HG03558 (cell line): ENCODE measurements around the gene SRRM5.
"Not testable (repeated sequence)": the region's sequence is repeated elsewhere in the genome, so short reads cannot be mapped to it uniquely, and the experiment has no call there.

Source experiments
- ATAC-seq: cut with Tn5 transposase; IDR thresholded peaks from one replicate; pipeline ENCODE4 v1.9.1; 2021; ENCODE audit warnings: moderate number of reproducible peaks; ENCODE audit not compliant: unreplicated experiment; ENCODE audit errors: extremely low read depth

The SRRM5 gene, protein sequence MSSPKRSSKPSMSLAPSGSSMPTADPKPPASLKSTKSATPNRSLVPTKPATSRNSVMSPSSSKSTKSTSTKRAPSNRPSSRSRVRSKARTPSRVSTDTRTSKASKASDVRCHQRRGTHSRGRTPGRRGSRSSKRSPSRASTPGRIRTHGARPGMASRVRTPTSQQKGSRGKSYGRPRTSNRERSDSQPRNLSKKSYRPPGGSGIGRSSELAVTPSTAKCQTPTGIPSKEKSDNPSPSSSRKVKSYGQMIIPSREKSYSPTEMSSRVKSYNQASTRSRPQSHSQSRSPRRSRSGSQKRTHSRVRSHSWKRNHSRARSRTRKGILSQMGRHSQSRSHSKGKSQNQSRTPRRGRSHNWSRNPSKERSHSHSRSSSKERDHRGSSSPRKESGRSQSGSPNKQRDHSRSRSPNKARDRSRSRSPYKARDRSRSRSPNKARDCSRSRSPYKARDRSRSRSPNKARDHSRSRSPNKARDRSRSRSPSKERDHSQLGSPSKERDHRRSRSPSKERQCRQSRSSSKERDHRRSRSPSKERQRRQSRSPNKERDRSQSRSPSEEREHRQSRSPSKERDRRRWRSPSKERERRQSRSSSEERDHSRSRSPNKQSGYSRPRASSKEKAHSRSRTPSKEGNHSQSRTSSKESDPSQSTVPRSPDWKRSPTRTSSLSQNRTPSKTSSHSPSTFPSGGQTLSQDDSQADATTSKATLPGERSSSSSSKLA

DNA sequence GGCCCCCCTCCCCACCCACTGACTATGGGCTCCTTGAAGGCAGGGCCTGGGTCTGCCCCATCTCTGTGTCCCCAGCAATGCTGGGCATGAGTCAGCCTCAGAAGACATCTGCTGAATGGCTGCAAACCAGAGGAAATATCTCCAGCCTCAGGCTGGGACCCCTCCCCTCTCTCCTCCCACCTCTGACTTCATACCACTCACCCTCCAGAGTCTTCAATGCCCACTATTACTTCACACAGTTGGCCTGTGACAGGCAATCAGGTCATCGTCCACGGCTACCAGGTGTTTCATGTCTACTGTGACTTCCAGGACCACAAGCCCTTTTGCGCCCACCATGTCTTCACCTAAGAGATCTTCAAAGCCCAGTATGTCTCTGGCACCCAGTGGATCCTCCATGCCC lies at the start of gene SRRM5:
Gene SRRM5, plus strand, starts transcription at position 301 of the 400 bp plus-strand sequence. Its CDS starts 34 bp downstream, at position 335.
- no peak for ATAC-seq

DNA sequence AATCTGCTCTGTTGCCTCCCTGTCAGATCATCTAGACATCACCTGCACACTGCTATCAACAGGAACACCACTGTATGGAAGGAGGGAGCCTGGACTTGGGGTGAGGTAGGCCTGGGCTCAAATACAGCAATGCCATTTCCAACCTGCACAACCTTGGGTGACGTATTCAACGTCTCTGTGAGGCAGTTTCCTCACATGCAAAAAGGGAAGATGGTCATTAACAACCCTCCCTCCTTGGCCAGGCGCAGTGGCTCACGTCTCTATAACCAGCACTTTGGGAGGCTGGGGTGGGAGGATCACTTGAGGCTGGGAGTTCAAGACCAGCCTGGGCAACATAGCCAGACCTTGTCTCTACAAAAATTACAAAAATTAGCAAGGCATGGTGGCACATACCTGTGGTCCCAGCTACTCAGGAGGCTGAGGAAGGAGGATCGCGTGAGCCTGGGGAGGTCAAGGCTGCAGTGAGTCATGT lies 49.6 kb upstream of the SRRM5 start:
- no peak for ATAC-seq

DNA sequence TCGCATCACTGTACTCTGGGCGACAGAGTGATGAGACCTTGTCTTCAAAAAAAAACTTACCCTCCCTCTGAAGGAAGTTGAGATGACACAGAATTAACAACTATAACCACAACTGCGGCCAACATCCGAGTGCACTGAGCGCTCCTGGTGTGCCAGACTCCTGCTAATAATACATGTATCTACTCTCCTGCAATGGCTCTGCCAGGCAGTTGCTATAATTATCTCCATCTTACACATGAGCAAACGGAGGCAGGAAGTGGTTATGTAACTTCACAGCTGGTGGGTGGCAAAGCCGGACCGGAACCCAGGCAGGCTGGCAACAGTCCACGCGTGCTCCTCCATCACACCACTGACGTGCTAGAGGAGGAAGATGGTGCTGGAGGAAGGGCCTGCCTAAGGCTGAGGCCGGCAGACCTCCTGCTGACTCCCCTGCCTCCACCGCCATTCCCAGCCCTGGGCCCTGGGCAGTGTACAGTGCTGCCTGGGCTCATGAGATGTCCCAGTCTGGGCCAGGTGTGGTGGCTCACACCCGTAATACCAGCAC lies 49.1 kb upstream of the SRRM5 start:
- no peak for ATAC-seq

DNA sequence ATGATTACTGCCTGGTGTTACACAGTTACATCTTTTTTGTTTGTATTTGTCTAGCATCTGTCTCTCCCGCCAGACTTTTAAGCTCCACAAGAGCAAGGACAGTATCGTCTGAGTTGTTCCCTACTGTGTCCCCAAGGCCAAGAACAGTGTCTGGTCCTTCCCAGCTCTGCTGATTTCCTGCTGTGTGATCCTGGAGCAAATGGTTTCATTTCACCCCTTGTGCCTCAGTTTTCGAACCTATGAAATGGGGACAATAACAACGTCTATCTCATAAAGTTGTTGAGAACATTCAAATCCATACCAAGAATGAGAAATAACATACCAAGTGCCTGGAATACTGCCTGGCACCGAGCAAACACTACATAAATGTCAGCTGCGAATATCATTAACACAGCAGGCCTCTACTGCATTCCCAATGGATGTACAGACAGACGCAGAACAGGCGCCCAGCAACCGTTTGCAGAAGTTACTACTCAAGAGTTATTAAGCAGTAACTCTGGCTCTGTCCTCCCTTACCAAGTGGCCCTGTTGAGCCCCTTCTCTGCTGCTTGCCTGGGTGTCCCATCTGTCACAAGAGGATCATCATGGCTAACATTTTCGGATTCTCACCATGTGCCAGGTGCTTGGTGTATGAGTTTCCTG lies 48.0 kb upstream of the SRRM5 start:
- no peak for ATAC-seq

DNA sequence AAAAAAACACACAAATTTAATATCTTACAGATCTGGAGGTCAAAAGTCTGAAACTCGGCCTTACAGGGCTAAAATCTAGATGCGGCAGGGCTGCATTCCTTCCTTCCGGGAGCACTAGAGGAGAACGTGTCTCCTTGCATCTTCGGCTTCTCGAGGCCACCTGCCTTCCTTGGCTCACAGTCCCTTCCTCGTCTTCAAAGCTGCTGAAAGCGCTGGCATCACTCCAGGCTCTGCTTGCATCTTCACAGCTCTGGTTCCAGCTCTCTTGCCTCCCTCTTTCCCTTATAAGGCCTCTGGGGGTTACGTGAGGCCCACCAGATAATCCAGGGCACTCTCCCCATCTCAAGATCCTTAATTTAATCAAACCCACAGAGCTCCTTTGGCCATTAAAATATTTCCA lies 47.1 kb upstream of the SRRM5 start:
- no peak for ATAC-seq

DNA sequence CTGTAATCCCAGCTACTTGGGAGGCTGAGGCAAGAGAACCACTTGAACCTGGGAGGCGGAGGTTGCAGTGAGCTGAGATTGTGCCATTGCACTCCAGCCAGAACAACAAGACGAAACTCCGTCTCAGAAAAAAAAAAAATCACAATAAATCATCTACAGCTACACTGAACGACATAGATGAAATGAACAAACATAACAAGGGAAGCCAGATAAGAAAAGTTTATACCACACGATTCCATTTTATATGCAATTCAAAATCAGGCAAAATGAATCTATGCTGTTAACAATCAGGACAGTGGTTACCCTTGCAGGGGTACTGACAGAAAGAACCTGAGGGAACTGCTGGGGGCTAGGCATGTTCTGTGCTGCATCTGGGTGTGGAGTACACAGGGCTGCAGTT lies 42.2 kb upstream of the SRRM5 start:
- ATAC-seq = no peak

DNA sequence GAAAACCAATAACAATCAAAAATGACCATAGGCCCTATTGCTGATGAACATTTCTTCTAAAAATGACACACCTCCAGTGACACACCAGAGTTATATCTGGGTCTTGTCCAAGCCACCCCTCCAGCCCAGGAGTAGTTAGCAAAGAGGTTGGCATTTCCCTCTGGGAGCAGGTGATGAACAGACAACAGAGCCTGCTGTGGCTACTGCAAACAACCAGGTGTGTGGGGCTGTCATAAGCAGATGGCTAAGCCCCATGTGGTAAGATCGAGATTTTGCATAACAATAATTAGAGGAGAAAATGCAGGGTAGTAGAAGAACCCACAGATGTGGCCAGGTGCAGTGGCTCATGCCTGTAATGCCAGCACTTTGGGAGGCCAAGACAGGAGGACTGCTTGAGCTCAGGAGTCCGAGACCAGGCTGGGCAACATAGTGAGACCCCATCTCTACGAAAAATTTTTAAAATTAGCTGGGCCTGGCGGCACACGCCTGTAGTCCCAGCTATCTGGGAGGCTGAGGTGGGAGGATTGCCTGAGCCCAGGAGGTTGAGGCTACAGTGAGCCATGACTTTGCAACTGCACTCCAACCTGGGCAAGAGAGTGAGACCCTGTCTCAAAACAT lies 41.6 kb upstream of the SRRM5 start:
- ATAC-seq = no peak

DNA sequence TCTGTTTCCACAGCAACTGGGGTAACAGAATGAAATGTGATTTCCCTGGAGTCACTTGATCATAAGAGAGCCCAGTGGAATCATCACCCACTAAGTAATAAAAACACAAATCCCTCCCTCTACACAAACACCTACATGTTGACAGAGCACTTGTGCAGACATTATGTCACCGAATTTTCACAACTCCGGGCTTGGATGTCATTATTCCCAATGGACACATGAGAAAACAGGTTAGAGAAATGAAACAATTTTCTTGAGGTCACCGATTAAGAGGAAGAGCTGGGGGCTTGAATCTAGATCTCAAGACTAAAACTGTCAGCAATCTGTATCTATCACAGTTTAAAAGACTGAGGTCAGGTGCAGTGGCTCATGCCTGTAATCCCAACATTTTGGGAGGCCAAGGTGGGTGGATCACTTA lies 39.7 kb upstream of the SRRM5 start:
- no peak for ATAC-seq

DNA sequence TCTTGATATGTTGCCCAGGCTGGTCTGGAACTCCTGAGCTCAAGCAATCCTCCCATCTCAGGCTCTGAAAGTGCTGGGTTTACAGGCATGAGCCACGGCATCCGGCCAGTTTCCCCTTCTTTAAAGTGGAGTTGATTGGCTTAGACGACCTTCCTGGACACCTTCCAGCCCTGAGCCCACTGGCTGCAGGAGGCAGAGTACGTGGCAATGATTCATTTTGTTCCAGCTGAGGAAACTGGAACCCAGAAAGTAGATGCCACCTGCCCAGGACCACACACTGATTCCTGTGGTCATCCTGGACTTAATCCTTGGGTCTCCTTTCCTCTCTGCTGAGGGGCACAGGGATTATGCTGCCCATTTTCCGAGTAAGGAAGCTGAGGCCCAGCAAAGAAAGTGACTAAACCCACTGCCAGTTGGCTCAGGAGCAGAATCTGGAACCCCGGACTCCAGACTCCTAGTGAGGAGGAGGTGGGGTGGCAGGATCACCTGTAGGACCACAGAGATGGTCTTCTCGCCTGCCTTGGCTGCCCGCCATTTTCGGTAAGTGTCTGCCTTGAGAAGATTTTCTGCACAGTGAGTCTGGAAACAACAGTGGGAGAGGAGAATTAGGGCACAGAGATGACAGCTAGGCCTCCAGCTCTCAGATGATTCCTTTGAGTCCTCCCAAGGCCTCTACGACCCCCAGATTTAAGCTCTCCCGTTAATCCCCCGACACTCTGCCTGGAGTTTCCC lies 37.3 kb upstream of the SRRM5 start:
- no peak for ATAC-seq

DNA sequence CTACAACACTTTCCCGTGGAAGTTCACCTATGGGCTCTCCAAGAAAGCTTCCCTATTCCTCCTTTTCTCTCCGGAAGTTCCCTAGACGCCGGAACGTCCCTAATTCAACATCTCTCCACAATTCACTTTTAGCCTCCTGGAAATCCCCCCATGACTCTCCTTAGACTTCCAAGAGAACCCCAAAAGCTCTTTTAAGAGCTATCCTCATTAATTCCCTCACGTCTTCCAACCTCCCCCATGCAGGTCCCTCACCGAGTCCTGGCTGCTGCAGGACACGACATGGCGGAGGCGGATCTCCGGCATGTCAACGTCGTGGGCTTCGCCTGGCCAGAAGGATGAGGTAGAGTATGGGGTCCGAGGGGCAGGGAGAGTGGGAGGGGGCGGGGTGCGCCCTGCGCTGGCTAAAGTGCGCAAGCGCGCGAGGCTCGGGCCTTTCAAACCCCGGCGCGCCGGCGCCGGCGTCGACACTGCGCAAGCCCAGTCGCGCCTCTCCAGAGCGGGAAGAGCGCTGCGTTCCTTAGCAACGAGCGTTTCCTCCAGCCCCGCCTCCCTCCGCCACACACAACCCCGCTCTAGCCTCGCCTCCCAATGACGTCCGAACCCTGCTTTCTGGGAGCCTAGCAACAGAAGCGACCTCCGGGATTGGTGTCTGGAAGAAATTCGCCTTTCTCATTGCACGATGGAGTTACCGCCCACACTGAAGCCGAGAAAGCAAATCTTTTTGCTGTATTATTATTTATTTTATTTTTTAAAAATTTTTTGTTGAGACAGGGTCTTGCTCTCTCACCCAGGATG lies 36.5 kb upstream of the SRRM5 start, which contains the start of the genes PINLYP and XRCC1:
Gene PINLYP, plus strand, starts transcription at position 646 of the 795 bp plus-strand sequence. CDS start 1,391 bp downstream, outside the sequence.
Gene XRCC1, minus strand, starts transcription at position 372 of the 795 bp plus-strand sequence. Its CDS starts 69 bp downstream, at position 303.
- ATAC-seq = peak; percentile 75

DNA sequence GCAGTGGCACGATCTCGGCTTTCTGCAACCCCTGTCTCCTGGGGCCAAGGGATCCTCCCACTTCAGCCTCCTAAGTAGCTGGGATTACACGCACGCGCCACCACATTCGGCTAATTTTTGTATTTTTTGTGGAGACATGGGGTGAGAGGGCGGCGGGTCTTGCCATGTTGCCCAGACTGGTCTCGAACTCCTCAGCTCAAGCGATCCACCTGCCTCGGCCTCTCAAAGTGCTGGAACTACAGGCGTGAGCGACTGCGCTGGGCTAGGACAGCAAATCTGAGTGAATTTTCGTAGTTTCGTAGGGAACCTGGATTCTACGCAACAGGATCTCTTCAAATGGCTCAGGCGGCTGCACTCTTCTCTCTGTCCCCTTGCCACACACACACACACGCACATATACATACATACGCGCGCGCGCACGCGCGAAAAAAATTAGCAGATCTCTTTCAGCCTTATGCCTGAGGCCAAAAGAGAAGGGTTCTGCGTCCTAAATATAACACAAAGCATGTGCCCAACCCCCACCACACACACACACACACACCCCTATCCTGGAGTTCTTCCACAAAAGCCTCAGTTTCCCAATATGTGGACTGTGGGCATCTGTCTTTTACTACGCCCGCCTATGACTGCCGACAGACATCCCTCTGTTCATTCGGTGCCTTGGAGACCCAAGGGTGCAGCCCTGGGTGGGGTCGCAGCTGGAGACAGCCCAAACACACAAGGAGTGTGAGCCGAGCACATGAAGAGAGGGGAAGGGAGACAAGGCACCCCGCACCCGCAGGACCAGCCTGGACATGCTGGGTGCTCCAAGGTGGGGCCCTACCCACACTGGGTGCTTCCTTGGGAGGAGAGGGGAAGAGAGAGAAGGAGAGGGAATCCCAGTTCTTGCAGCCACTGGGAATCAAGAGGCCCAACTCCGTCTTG lies 35.7 kb upstream of the SRRM5 start:
- no peak for ATAC-seq

DNA sequence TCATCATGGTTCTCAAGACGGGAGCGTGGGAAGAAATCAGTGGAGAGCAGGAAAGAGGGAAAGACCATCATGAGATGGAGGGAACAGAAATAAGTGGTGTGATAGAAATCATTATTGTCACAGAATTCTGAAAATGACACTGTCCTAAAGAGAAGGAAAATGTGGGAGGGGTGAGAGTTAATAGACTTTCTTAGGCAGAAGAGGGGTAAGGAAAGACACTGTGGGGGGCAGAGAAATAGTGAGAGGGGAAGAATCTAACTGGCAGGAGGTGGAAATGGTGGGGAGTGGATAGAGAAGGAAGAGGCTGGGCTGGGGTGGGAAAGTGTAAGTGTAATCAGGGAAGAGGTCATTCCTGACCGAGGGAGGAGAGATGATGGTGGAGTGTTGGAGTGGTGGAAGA lies 33.1 kb upstream of the SRRM5 start:
- no peak for ATAC-seq

DNA sequence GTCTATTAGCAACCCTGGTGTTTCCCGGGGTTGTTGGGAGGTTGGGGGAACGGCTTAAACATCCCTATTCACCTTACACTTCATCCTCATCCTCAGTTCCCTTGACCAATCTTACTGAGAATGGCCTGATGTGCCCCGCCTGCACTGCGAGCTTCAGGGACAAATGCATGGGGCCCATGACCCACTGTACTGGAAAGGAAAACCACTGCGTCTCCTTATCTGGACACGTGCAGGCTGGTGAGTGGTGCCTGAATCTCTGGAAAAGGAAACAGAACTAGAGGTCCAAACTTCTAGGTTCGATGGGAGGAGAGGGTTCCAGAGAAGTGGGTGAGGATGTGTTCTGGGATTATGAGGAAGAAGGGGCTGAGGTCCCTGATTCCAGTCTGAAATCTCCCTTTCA lies 30.4 kb upstream of the SRRM5 start:
- ATAC-seq = no peak

DNA sequence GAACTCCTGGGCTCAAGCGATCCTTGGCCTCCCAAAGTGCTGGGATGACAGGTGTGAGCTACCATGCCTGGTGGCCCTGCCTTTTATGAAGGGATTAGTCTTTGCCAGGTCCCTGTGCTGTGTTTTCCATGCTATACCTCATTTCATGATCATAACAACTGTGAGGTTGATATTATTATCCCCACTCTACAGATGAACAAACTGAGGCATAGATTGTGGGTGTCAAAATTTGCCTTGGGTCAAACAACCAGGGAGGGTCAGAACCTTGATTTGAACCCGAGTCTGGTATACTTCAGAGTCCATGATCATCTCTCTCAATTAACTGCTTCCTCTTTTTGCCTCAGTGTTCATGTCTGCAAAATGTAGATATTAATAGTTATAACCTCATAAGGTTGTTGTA lies 29.4 kb upstream of the SRRM5 start:
- ATAC-seq = no peak

DNA sequence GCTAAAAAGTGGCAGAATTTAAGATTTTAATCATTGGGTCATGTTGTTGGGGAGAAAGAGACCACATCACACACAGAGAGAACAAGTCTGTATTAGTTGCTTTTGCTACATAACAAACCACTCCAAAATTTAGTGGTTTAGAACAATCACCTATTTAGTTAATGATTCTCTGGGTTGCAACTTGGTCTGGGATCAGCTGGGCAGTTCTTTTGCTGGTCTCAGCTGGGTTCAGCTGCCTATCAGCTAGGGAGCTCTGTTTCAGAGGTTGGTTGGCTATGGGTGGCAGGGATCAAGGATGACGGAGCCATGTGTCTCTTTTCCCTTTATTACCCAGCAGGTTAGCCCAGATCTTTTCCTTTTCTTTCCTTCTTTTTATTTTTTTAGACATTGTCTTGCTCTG lies 27.4 kb upstream of the SRRM5 start:
- no peak for ATAC-seq

DNA sequence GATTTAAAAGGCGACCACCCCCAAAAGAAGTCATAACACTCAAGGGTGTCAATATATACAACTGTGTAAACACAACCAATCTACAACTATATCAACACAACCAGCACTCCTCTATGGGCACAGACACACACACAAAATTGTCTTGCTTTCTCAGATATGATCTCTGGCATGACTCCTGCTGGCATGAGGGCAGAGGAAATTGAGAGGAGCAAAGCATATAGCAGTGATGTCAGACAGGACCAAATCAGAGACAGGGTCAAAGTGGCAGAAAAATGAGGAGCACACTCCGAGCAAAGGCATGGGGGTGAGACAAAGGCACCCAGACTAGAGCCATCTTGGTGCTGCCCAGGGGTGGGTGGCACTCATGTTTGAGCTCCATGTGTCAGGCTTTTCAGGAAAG lies 25.5 kb upstream of the SRRM5 start:
- ATAC-seq = no peak

DNA sequence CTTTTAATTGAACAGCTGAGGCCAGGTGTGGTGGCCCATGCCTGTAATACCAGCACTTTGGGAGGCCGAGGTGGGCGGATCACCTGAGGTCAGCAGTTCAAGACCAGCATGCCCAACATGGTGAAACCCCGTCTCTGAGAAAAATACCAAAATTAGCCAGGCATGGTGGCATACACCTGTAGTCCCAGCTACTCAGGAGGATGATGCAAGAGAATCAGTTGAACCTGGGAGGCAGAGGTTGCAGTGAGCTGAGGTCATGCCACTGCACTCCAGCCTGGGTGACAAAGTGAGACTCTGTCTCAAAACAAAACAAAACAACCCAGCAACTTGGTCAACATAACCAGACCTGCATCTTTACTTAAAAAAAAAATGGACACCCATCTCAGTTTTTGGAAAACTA lies 24.9 kb upstream of the SRRM5 start:
- ATAC-seq = not testable (repeated sequence)

DNA sequence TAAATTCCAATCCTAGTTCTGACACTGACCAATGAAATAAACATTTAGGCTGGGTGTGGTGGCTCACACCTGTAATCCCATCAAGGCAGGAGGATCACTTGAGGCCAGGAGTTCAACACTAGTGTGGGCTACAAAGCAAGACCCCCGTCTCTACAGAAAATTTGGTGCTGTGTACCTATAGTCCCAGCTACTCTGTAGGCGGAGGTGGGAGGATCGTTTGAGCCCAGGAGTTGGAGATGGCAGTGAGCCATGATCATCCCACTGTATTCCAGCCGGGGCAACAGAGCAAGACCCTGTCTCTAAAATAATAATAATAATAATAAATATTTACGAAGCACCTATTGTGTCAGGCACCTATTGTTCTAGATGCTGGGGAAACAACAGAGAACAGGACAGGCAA lies 22.6 kb upstream of the SRRM5 start:
- no peak for ATAC-seq
